SU-DHL-6 (cell line): ENCODE data around the gene CAPN14.

Experiments used
- EZH2phosphoT487 ChIP-seq: fragments of 200-600 bp; sonication (generic), shearing (Covaris generic); conservative IDR thresholded peaks from 2 replicates; pipeline ENCODE4 v1.6.1; 2018; ENCODE audit warnings: mild to moderate bottlenecking, antibody characterized with exemption, low read length, moderate library complexity, mixed read lengths
- TF ChIP-seq, protein P1 (sequence below): fragments of 200-600 bp; sonication (generic); IDR thresholded peaks from one replicate; pipeline ENCODE4 v1.5.1; 2017; ENCODE audit warnings: antibody characterized with exemption, mild to moderate bottlenecking, low read length, moderate library complexity; ENCODE audit not compliant: insufficient read depth, poor library complexity, severe bottlenecking

DNA sequence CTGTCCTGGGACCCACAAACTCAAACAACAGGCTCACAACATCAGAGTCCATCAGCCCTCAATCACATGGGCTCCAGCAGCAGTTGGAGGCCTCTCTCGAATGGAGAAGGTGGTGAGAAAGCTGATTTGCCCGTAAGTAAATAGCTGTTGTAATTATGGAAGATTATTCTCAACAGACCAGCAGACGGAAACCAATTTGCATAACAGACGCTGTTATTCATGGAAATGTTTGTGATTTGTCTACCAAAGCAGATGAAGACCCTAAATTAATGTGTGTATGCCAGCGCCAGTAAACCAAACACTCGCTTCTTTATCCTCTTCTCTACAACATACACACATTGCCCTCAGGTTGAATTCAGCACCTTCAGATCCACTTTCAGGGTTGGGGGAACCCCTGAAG, 55.7 kb downstream of the CAPN14 start:
- TF ChIP-seq, protein P1, sequence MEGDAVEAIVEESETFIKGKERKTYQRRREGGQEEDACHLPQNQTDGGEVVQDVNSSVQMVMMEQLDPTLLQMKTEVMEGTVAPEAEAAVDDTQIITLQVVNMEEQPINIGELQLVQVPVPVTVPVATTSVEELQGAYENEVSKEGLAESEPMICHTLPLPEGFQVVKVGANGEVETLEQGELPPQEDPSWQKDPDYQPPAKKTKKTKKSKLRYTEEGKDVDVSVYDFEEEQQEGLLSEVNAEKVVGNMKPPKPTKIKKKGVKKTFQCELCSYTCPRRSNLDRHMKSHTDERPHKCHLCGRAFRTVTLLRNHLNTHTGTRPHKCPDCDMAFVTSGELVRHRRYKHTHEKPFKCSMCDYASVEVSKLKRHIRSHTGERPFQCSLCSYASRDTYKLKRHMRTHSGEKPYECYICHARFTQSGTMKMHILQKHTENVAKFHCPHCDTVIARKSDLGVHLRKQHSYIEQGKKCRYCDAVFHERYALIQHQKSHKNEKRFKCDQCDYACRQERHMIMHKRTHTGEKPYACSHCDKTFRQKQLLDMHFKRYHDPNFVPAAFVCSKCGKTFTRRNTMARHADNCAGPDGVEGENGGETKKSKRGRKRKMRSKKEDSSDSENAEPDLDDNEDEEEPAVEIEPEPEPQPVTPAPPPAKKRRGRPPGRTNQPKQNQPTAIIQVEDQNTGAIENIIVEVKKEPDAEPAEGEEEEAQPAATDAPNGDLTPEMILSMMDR, result no peak
- TF ChIP-seq EZH2phosphoT487, result no peak
